Gastrocnemius medialis (tissue), 4 donors: ENCODE measurements around the gene FAM110A. TPM values are rescaled to one million over a fixed set of nuclear protein-coding genes. Genes with fewer than 3 reads are reported as not detected.
A peak's percentile ranks its signal among the peaks of the same experiment; 100 is the strongest.

Experiments used
- ATAC-seq, 2 donors: fragments of 150-250 bp; one replicate each; pipeline ENCODE4 v1.9.1; 2016
- DNase-seq, 2 donors: peaks; one replicate each; pipeline ENCODE4 v3.0.0-alpha.2; 2019
- H3K27ac ChIP-seq, 4 donors: fragments of 200-600 bp; sonication (generic); 1 replicate in 1 of 4; 2 replicates in 3 of 4; pipeline ENCODE4 v1.5.1; 2016 to 2018; ENCODE audit warnings: mild to moderate bottlenecking in 2 of 4, moderate library complexity in 1 of 4
- H3K27me3 ChIP-seq, 3 donors: fragments of 200-600 bp; sonication (generic) in 2 of 3; 1 replicate in 1 of 3; 2 replicates in 2 of 3; pipeline versions ENCODE4 v1.5.1 to v1.6.0; 2016 to 2019; ENCODE audit warnings: mild to moderate bottlenecking in 1 of 3, moderate library complexity in 1 of 3
- H3K36me3 ChIP-seq, 2 donors: fragments of 200-600 bp; sonication (generic) in 1 of 2; one replicate each; pipeline ENCODE4 v1.5.1; 2017 to 2018
- H3K4me1 ChIP-seq, 2 donors: fragments of 200-600 bp; sonication (generic) in 1 of 2; one replicate each; pipeline ENCODE4 v1.5.1; 2016 to 2017; ENCODE audit warnings: mild to moderate bottlenecking in 2 of 2
- H3K4me3 ChIP-seq, 4 donors: fragments of 200-600 bp; sonication (generic) in 3 of 4; 1 replicate in 1 of 4; 2 replicates in 3 of 4; pipeline ENCODE4 v1.5.1; 2016 to 2019; ENCODE audit warnings: mild to moderate bottlenecking in 2 of 4
- H3K9me3 ChIP-seq, 3 donors: fragments of 200-600 bp; sonication (generic) in 2 of 3; 1 replicate in 1 of 3; 2 replicates in 2 of 3; pipeline ENCODE4 v1.5.1; 2016 to 2019
- CTCF ChIP-seq, 5 experiments: fragments of 450-650 bp in 3 of 5; fragments of 200-600 bp in 2 of 5; sonication (generic) in 2 of 5; IDR thresholded peaks in 4 of 5; conservative IDR thresholded peaks in 1 of 5; 1 replicate in 4 of 5; 2 replicates in 1 of 5; pipeline ENCODE4 v1.5.1; 2016 to 2019; ENCODE audit warnings: antibody characterized with exemption in 5 of 5, mild to moderate bottlenecking in 3 of 5, moderate library complexity in 3 of 5
- POLR2A ChIP-seq, 2 donors: fragments of 450-650 bp; IDR thresholded peaks; one replicate each; pipeline ENCODE4 v1.6.1; 2017; ENCODE audit warnings: antibody characterized with exemption in 2 of 2, mild to moderate bottlenecking in 2 of 2, moderate library complexity in 2 of 2
- in situ Hi-C, 4 donors: fragments of 200-750 bp; cut with MboI; loops; one replicate each; pipeline versions ENCODE4 v1.15.0 to v1.8.0; 2017; ENCODE audit warnings: low sequenced_read_pairs in 4 of 4
- intact Hi-C: fragments of 100-400 bp; cut with DNase I; formaldehyde crosslinking; loops from one replicate; pipeline ENCODE4 v1.15.1; 2023; ENCODE audit warnings: low total_unique reads
- total RNA-seq, 4 donors: library from RNA; depleted of rRNA; stranded (reverse); fragments of >200 nt; gene quantifications; one replicate each; pipeline versions ENCODE4 v1.1.0 to v1.2.3, GENCODE V29; 2016

FAM110A gene
- total RNA-seq, 4 donors from 2014 or later = 0.25 to 6.2 (median 1.9) TPM

GRCh38 chr20:819680-820322 is 13.7 kb upstream of the FAM110A start:
- intact Hi-C loops (no loop called here), in situ Hi-C loops (loop anchor here (5.0 to 25.0 kb wide), 5 partner anchors 138 to 395 kb away; partner anchors contain the start of genes C20orf202 (in 2 of the 4) and PSMF1 (in 1 of the 4))
- Histone ChIP-seq H3K4me3 (no peak overlapping the region), H3K27ac (no peak overlapping the region), H3K4me1 (peaks cover 19 to 29% of the 10 kb centered on the region in 2 donors), H3K9me3 (no peaks in the 10 kb centered on the region), H3K36me3 (no peaks in the 10 kb centered on the region), H3K27me3 (no peaks in the 10 kb centered on the region)
- TF ChIP-seq CTCF (IDR thresholded peaks at IDR 0.05 in 4 of 5, conservative IDR thresholded peaks at IDR 0.05 in 1 of 5) = no peak
- no peak for TF ChIP-seq POLR2A (IDR thresholded peaks at IDR 0.05)
- DNase-seq = no peak
- ATAC-seq = no peak

DNA sequence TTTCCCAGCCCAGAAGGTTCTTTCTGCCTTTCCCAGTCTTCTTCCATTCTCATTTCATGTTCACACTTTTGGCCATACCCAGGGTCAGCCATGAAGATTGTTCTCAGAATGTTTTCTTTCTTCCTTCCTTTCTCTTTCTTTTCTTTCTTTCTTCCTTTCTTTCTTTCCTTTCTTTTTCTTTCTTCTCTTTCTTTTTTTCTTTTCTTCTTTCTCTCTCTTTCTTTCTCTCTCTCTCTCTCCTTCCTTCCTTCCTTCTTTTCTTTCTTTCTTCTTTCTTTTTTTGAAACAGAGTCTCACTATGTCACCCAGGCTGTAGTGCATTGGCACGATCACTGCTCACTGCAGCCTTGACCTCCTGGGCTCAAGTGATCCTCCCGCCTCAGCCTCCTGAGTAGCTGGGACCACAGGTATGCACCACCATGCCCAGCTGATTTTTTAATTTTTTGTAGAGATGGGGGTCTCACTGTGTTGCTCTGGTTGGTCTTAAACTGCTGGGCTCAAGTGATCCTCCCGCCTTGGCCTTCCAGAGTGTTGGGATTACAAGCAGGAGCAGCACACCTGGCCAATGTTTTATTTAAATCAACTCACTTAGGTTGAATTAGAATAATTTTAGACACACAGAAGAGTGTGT is 13.1 kb upstream of the FAM110A start:
- TF ChIP-seq CTCF (IDR thresholded peaks at IDR 0.05 in 4 of 5, conservative IDR thresholded peaks at IDR 0.05 in 1 of 5) = no peak
- TF ChIP-seq POLR2A (IDR thresholded peaks at IDR 0.05) = no peak
- Histone ChIP-seq H3K9me3 (no peaks in the 10 kb centered on the region), H3K4me1 (peaks cover 19 to 30% of the 10 kb centered on the region in 2 donors), H3K27me3 (no peaks in the 10 kb centered on the region), H3K27ac (peak overlapping the region in 1 of 4 donors; percentile 82), H3K4me3 (no peak overlapping the region), H3K36me3 (no peaks in the 10 kb centered on the region)
- DNase-seq = no peak
- intact Hi-C loops (no loop called here), in situ Hi-C loops (loop anchor here in 2 of 4 donors (25.0 kb wide), 2 partner anchors 292 to 392 kb away; partner anchors contain the start of genes C20orf202 (in 1 of the 2) and PSMF1 (in 1 of the 2))
- ATAC-seq = no peak

DNA sequence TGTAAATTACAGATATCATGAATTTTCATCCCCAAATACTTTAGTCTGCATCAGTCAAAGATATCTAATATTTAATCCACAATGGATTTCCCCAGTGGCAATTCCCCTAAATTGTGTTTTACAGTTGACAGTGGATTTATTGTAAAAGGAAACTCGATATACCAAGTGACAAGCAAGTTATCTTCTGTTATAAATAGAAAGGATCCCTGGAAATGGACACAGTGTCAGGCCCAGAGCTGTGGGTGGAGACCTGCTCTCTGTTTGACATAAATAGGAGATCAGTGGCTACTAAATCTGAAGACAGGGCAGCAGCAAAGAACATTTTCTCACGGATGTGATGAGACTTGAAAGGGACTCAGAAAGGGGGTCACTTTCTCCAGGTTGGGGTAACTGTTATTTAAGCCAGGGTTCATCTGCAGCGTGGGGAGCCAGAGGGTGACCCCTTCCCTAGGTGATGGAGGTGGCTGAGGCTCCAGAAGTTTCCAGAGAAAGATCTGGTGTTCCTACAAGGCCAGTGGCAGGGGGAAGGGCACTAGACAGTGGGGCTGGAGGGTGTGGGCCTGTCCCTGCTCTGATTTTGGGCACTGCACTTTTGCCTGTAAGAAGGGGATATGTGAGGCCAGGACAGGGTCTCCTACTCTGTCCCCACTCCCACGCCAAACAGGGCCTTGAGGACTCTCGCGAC is 12.3 kb upstream of the FAM110A start:
- DNase-seq = no peak
- H3K36me3 ChIP-seq = no peaks in the 10 kb centered on the region
- H3K9me3 ChIP-seq = no peaks in the 10 kb centered on the region
- H3K27ac ChIP-seq = peak overlapping the region; percentile 59 to 82 (median 76)
- H3K4me3 ChIP-seq = no peak overlapping the region
- intact Hi-C loops = no loop called here
- peaks cover 25 to 33% of the 10 kb centered on the region in 2 donors for H3K4me1 ChIP-seq
- H3K27me3 ChIP-seq = no peaks in the 10 kb centered on the region
- in situ Hi-C loops = loop anchor here in 2 of 4 donors (25.0 kb wide), 2 partner anchors 291 to 391 kb away; partner anchors contain the start of genes C20orf202 (in 1 of the 2) and PSMF1 (in 1 of the 2)
- peak; percentile 52 to 86 for ATAC-seq
- TF ChIP-seq POLR2A (IDR thresholded peaks at IDR 0.05) (peak in 1 of 2 donors; percentile 51), CTCF (IDR thresholded peaks at IDR 0.05 in 4 of 5, conservative IDR thresholded peaks at IDR 0.05 in 1 of 5) (no peak)

DNA sequence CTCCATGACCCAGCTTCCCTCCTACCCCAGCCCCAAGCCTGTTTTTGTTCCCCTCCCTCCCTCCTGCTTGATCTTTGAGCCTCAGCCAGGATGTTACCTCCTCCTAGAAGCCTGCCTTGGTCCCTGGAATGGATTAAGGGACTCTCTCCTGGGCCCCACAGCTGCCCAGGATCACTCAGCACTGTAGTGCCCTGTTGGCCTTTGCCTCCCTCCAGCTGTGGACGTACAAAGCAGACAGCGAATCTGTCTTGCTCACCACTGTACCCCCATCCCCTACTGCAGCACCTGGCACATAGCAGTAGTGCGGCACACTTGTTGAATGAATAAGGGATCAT is 11.8 kb upstream of the FAM110A start:
- Histone ChIP-seq H3K36me3 (no peaks in the 10 kb centered on the region), H3K27me3 (no peaks in the 10 kb centered on the region), H3K4me1 (peaks cover 25 to 33% of the 10 kb centered on the region in 2 donors), H3K27ac (peak overlapping the region; percentile 59 to 82 (median 76)), H3K4me3 (no peak overlapping the region), H3K9me3 (no peaks in the 10 kb centered on the region)
- TF ChIP-seq CTCF (IDR thresholded peaks at IDR 0.05 in 4 of 5, conservative IDR thresholded peaks at IDR 0.05 in 1 of 5) (no peak), POLR2A (IDR thresholded peaks at IDR 0.05) (no peak)
- intact Hi-C loops = no loop called here
- no peak for DNase-seq
- in situ Hi-C loops = loop anchor here in 2 of 4 donors (25.0 kb wide), 2 partner anchors 291 to 391 kb away; partner anchors contain the start of genes C20orf202 (in 1 of the 2) and PSMF1 (in 1 of the 2)
- ATAC-seq = no peak
